AG09319 (cell line): ENCODE results near the gene ABCB9.

ENCODE experiments used
- DNase-seq: peaks from one replicate; pipeline ENCODE4 v3.0.0-alpha.2; 2010; ENCODE audit warnings: low read depth; ENCODE audit errors: extremely low read depth
- TF ChIP-seq, protein P1 (sequence below): IDR thresholded peaks from 2 replicates; pipeline ENCODE4 v1.5.1; 2011; ENCODE audit warnings: low read depth, mild to moderate bottlenecking, inconsistent platforms, low read length, moderate library complexity

ABCB9 gene

DNA sequence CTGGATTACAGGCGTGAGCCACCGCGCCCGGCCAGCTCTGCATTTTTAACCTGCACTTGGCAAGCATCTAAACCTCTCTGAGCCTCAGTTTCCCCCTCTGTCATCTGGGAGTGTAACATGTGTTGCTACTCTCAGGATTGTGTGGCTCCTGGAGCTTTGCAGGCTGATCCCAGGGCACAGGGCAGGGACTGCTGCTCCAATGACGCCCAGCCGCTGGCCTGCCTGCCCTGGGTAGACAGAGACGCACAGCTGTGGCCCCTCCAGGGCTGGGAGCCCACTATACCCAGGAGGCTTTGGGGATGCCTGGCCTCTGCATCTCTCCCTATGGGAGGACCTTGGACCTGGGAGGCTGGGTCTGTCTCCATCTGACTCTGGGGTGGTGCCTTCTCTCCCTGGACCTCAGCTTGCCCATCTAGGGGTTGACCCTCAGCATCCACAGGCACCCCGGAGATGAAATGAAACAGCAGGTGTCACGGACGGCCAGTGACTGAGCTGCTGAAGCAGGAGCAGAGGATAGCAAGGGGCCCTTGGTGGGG is 27.9 kb upstream of the ABCB9 start:
- TF ChIP-seq, protein P1, sequence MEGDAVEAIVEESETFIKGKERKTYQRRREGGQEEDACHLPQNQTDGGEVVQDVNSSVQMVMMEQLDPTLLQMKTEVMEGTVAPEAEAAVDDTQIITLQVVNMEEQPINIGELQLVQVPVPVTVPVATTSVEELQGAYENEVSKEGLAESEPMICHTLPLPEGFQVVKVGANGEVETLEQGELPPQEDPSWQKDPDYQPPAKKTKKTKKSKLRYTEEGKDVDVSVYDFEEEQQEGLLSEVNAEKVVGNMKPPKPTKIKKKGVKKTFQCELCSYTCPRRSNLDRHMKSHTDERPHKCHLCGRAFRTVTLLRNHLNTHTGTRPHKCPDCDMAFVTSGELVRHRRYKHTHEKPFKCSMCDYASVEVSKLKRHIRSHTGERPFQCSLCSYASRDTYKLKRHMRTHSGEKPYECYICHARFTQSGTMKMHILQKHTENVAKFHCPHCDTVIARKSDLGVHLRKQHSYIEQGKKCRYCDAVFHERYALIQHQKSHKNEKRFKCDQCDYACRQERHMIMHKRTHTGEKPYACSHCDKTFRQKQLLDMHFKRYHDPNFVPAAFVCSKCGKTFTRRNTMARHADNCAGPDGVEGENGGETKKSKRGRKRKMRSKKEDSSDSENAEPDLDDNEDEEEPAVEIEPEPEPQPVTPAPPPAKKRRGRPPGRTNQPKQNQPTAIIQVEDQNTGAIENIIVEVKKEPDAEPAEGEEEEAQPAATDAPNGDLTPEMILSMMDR = no peak
- DNase-seq = no peak

DNA sequence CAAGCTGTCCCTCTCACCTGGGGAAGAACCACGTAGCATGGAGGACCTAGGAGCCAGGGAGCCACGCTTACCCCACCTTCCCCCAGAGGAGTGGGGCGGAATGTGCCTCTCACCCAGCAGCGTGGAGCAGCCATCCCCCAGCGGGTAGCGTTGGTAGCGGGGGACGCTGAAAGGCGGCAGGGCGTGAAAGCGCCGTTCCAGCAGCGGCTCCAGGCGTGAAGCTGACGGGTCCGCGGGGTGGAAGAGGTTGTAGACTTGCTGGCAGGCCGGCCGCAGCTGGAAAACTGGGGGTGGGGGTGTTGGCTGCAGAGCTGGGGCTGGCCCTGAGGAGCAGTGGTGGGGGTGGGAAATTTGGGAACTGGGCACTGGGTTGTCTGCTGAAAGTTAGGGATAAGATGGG is 26.1 kb upstream of the ABCB9 start:
- TF ChIP-seq, protein P1 = no peak
- no peak for DNase-seq

DNA sequence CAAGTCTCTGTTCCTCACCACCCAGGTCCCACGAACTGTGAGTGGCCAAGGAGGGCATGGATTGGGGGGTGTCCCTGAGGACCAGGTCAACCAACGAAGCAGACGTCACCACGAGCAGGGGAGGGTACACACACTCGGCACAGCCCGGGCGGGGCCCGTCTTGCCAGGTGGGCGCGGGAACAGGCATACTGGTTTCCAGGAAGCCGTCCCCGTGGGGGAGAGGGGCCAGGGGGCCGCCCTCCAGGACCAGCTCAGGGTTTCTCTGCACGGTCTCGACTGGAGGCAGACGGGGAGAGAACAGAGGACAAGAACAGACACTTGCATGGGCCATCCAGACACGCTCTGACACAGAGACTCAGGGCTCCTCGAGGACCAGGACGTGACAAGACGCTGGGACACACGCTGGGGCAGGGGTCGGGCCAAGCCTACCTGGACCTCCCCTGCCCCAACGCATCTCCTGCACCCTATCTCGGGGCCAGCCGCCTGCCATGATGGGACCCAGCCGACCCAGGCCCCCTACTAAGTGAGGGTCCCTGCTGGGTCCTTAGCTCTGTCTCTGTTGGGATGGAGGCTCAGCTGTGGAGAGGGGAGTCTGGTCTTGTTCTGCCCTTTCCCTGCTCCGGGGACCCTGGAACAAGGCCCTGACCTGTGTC is 25.5 kb upstream of the ABCB9 start:
- TF ChIP-seq, protein P1 = no peak
- DNase-seq = no peak

DNA sequence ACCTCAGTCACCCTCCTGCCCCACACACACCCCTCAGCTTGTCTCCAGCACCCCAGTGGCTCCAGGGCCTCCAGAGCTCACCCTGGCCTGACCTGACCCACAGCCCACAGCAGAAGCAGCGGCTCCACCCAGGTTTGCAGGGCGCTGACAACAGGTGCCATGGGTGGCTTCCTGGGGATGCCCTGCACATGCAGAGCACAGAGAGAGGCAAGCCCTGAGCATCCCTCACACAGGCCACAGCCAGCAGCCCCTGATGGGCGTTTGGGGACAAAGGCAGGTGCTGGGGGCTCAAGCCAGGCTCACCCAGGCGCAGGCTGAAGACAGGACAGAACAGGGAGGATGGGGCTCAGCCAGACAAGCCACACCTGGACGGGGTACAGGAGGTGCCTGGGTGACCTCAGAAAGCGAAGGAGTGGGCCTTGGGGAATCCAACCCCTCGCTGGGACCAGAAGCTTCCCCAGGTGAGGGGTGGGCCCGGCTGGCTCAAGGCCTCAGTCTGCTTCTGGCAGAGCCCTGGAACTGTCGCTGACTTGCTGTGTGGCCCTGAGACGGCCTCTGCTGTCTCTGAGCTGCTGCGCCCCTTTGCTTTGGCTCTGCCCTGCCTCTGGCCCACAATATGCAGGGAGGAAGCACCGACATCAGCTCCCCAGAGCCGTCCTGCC is 24.8 kb upstream of the ABCB9 start:
- TF ChIP-seq, protein P1 = no peak

DNA sequence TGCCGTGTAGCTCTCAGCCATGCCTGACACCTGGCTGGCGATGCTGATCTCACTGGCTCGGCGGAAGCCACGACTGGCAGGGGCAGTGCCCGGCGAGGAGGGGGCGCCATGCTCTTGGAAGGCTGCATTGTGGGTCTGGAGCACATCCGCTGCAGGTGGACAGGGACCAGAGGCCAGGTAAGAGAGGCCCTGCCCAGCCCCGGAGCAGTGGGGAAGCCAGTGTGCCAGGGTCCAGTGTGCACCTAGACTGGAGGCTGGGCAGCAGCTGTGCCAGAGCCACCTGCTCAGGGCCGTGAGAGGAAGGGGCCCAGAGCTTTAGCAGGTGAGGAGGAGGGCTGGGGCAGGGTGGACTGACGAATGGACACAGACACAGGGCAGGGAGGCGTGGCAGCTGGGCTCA is 24.3 kb upstream of the ABCB9 start:
- TF ChIP-seq, protein P1 = no peak
- no peak for DNase-seq

More for the DNA sequence above, 24.8 kb upstream of the ABCB9 start:
- no peak for DNase-seq

DNA sequence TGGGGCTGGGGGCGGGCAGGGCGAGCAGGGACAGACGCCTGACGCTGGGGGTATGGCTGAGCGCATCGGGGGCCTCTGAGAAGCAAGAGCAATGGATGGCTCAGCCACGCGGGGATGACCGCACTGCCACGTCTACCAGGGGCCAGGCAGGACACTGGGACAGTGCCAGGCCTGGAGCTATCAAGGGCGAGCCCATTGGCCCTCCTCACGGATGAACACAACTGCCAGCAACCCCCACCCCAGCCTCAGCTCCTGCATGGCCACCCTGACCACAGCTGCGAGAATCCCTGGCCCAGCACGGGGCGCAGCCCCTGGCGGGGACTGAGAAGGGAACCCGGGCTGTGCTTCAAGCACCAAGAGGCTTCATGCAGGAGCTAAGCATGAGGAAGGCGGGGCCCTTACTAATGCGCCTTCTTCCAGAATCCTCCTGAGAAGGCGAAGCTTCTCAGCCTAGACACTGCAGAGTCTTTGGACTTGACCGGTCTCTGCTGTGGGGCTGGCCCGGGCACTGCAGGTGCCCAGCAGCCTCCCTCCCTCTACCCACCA is 23.7 kb upstream of the ABCB9 start:
- no peak for DNase-seq
- TF ChIP-seq, protein P1 = no peak

DNA sequence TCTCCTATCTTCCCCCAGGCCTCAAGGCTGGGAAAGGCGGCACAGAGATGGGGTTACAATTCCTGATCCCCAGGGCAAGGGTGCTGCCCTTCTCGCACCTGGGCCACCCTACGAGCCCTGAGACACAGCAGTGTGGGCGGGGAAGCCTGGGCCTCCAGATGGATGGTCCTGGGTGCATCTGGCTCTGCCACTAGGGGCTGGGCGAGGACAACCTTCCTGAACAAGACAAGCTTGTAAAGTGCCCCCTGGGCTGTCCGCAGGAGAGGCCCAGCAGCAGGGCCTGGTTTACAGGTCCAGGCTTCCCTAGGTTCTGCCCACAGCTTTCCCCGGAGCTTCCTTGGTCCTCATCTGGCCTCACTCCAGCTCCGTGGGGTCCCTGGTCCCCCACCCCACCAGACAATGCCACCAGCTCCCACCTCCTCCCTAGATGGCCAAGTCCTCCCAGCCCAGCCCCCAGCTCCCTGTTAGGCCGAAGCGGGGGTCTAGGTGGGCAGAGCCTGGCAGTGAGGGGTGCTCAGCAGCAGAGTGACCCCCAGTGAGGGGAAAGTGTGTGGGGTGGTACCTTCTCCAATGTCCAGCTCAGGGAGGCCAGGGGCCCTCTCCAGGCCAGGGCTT is 23.1 kb upstream of the ABCB9 start:
- no peak for DNase-seq
- TF ChIP-seq, protein P1 = no peak
